ENCODE results near the gene ZNF549. TPM values are rescaled to one million over a fixed set of nuclear protein-coding genes. Genes with fewer than 3 reads are reported as not detected.
"Not testable (repeated sequence)": the region's sequence is repeated elsewhere in the genome, so short reads cannot be mapped to it uniquely, and the experiment has no call there.

ZNF549 gene
- 1 to 10 TPM; 3.0 to 4.0 (median 3.7) TPM for total RNA-seq (2021; fragmentation: NEBNext Ultra II Directional; extraction: Animal tissue kit (Norgen Biotek cat#: 25700))
- long read RNA-seq, full-length matches to known transcripts, result 1 of 2 reads
- long read RNA-seq, partial matches to known transcripts, result 0 of 2 reads
- long read RNA-seq, other reads (novel, unspliced or antisense), result 1 of 2 reads

- Mint-ChIP-seq H3K4me1 (ENCODE audit: low read depth) (peaks cover 18% of the 10 kb centered on the region), H3K4me3 (peak within 1 kb of the TSS; percentile 96), H3K9me3 (peaks cover 28% of the 10 kb centered on the region), H3K27me3 (ENCODE audit: insufficient read depth) (peaks cover 3% of the 10 kb centered on the region), H3K27ac (peak within 1 kb of the TSS; percentile 51), H3K36me3 (ENCODE audit: low read depth) (peaks cover 33% of the 10 kb centered on the region)
- peak; percentile 90 for DNase-seq
- TF ChIP-seq, protein P1, sequence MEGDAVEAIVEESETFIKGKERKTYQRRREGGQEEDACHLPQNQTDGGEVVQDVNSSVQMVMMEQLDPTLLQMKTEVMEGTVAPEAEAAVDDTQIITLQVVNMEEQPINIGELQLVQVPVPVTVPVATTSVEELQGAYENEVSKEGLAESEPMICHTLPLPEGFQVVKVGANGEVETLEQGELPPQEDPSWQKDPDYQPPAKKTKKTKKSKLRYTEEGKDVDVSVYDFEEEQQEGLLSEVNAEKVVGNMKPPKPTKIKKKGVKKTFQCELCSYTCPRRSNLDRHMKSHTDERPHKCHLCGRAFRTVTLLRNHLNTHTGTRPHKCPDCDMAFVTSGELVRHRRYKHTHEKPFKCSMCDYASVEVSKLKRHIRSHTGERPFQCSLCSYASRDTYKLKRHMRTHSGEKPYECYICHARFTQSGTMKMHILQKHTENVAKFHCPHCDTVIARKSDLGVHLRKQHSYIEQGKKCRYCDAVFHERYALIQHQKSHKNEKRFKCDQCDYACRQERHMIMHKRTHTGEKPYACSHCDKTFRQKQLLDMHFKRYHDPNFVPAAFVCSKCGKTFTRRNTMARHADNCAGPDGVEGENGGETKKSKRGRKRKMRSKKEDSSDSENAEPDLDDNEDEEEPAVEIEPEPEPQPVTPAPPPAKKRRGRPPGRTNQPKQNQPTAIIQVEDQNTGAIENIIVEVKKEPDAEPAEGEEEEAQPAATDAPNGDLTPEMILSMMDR (IDR thresholded peaks at IDR 0.05), result no peak
These were observed at the start of gene ZNF549 for GRCh38 chr19:57527136-57527881. Gene ZNF549 (plus strand): TSS chr19:57527356. CDS start chr19:57527574, 218 bp downstream.

- Mint-ChIP-seq H3K9me3 (peaks cover 12% of the 10 kb centered on the region), H3K27ac (peak within 1 kb of the TSS; percentile 68)
- peak; percentile 76 for DNase-seq
These were observed 39.5 kb upstream of the ZNF549 start, which contains the start of gene ZNF419 for GRCh38 chr19:57487477-57488298. Gene ZNF419 (plus strand): TSS chr19:57487750. CDS start chr19:57487951, 201 bp downstream.

GRCh38 chr19:57488299-57488644 is 38.9 kb upstream of the ZNF549 start:
- H3K9me3 Mint-ChIP-seq, result peaks cover 17% of the 10 kb centered on the region
- H3K4me3 Mint-ChIP-seq, result peak overlapping the region; percentile 86
- peak overlapping the region; percentile 68 for H3K27ac Mint-ChIP-seq
- peaks cover 45% of the 10 kb centered on the region for H3K36me3 Mint-ChIP-seq (ENCODE audit: low read depth)
- not testable (repeated sequence) for H3K27me3 Mint-ChIP-seq (ENCODE audit: insufficient read depth); DNase-seq
- peaks cover 17% of the 10 kb centered on the region for H3K4me1 Mint-ChIP-seq (ENCODE audit: low read depth)

More at GRCh38 chr19:57487477-57488298, 39.5 kb upstream of the ZNF549 start, which contains the start of gene ZNF419:
- H3K27me3 Mint-ChIP-seq (ENCODE audit: insufficient read depth), result not testable (repeated sequence)
- peaks cover 40% of the 10 kb centered on the region for H3K36me3 Mint-ChIP-seq (ENCODE audit: low read depth)
- H3K4me1 Mint-ChIP-seq (ENCODE audit: low read depth), result peaks cover 17% of the 10 kb centered on the region
- peak within 1 kb of the TSS; percentile 86 for H3K4me3 Mint-ChIP-seq
- TF ChIP-seq, protein P1 (IDR thresholded peaks at IDR 0.05), result peak; percentile 48; the same call in 1 of the 2 replicates

DNA sequence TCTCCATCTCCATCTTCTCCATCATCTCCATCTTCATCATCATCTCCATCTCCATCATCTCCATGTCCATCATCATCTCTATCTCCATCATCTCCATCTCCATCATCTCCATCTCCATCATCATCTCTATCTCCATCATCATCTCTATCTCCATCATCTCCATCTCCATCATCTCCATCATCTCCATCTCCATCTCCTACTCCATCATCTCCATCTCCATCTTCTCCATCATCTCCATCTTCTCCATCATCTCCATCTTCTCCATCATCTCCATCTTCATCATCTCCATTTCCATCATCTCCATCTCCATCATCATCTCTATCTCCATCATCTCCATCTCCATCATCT is 27.9 kb upstream of the ZNF549 start:
- H3K27me3 Mint-ChIP-seq (ENCODE audit: insufficient read depth); DNase-seq: not testable (repeated sequence)
- Mint-ChIP-seq H3K9me3 (peaks cover 58% of the 10 kb centered on the region), H3K27ac (peak overlapping the region; percentile 12), H3K4me1 (ENCODE audit: low read depth) (peaks cover 20% of the 10 kb centered on the region), H3K4me3 (peak overlapping the region; percentile 86), H3K36me3 (ENCODE audit: low read depth) (peaks cover 59% of the 10 kb centered on the region)

- Mint-ChIP-seq H3K27ac (peak within 1 kb of the TSS; percentile 69), H3K36me3 (ENCODE audit: low read depth) (peaks cover 59% of the 10 kb centered on the region), H3K4me3 (peak within 1 kb of the TSS; percentile 86), H3K4me1 (ENCODE audit: low read depth) (peaks cover 20% of the 10 kb centered on the region), H3K9me3 (peaks cover 57% of the 10 kb centered on the region)
- H3K27me3 Mint-ChIP-seq (ENCODE audit: insufficient read depth), result not testable (repeated sequence)
- peak; percentile 92 for DNase-seq
These were observed 27.3 kb upstream of the ZNF549 start, which contains the start of gene ZNF773 for GRCh38 chr19:57499680-57500395. Gene ZNF773 (plus strand): TSS chr19:57499938. CDS start chr19:57500081, 143 bp downstream.

DNA sequence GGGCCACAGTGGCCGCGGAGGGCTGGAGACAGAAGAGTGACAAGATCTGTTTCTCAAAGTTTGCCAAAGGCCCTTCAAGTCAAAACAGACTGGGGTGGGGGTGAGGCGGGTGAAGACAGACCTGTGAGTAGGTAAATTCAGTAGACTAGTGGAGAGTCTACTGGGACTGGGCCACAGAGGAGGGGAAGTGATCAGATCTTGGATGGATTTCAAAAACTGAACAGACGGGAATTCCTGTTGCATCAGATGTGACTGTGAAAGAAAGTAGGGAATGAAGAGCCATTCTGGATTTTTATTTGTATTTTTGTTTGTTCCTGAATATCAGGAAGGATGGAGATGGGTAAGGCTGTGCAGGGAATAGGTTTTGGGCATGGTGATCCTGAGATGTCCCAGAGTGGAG is 26.8 kb upstream of the ZNF549 start:
- Mint-ChIP-seq H3K4me1 (ENCODE audit: low read depth) (peaks cover 20% of the 10 kb centered on the region), H3K27ac (peak overlapping the region; percentile 69), H3K36me3 (ENCODE audit: low read depth) (peaks cover 59% of the 10 kb centered on the region), H3K4me3 (peak overlapping the region; percentile 86), H3K9me3 (peaks cover 57% of the 10 kb centered on the region)
- not testable (repeated sequence) for H3K27me3 Mint-ChIP-seq (ENCODE audit: insufficient read depth)
- DNase-seq, result peak; percentile 21

GRCh38 chr19:57506163-57506562 is 21.0 kb upstream of the ZNF549 start:
- DNase-seq, result no peak
- H3K27ac Mint-ChIP-seq, result no peak overlapping the region
- H3K4me1 Mint-ChIP-seq (ENCODE audit: low read depth), result peaks cover 3% of the 10 kb centered on the region
- TF ChIP-seq, protein P1 (IDR thresholded peaks at IDR 0.05), result no peak
- no peak overlapping the region for H3K4me3 Mint-ChIP-seq
- no peaks in the 10 kb centered on the region for H3K27me3 Mint-ChIP-seq (ENCODE audit: insufficient read depth)
- peaks cover 87% of the 10 kb centered on the region for H3K36me3 Mint-ChIP-seq (ENCODE audit: low read depth)
- H3K9me3 Mint-ChIP-seq, result peaks cover 77% of the 10 kb centered on the region

All from HFFc6 (cell line).